ENCODE results near the gene JHY. TPM values are rescaled to one million over a fixed set of nuclear protein-coding genes. Genes with fewer than 3 reads are reported as not detected.
"Not testable (repeated sequence)": the region's sequence is repeated elsewhere in the genome, so short reads cannot be mapped to it uniquely, and the experiment has no call there.

Gene JHY
- polyA plus RNA-seq (2013, experiment 1 of 2; ENCODE audit: insufficient read length), result 3.2 TPM
- polyA plus RNA-seq (2013, experiment 2 of 2; ENCODE audit: insufficient read length), result 3.3 TPM

GRCh38 chr11:122882189-122882856 is at the start of gene JHY:
Gene JHY (plus strand): TSS chr11:122882759. CDS start chr11:122885850, 3,091 bp downstream.
- DNase-seq, result peak; percentile 22

GRCh38 chr11:122833846-122834464 is 48.6 kb upstream of the JHY start:
- no peak for DNase-seq

- DNase-seq, result no peak
These were observed 45.6 kb upstream of the JHY start for GRCh38 chr11:122836916-122837315.

DNA sequence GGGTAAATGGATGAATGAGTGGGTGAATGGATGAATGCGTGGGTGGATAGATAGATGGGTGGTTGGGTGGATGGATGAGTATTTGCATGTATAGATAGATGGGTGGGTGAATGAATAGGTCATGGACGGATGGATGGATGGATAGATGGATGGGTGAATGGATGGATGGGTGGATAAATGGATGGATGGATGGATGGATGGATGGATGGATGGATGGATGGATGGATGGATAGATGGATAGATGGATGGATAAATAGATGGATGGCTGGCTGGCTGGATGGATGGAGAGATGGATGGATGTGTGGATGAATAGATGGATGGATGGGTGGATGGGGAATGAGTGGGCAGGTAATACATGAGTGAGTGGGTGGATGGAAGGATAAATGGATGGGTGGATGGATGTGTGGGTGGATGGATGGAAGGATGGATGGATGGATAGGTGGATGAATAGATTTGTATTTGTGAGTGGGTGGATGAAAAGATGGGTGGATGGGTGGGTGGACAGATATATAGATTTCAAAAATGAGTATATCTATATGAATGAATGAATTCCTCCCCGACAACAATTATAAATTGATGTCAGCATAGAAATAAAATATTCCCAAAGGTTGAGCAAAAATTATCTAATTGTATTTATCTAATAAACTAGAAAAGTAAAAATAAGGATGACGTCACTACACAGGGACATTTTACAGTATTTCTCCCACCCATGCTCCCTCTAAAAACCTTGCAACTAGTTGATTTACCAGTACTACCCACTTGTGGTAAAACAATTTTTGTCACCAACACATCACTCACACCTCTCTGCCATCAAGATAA is 44.8 kb upstream of the JHY start:
- no peak for DNase-seq

DNA sequence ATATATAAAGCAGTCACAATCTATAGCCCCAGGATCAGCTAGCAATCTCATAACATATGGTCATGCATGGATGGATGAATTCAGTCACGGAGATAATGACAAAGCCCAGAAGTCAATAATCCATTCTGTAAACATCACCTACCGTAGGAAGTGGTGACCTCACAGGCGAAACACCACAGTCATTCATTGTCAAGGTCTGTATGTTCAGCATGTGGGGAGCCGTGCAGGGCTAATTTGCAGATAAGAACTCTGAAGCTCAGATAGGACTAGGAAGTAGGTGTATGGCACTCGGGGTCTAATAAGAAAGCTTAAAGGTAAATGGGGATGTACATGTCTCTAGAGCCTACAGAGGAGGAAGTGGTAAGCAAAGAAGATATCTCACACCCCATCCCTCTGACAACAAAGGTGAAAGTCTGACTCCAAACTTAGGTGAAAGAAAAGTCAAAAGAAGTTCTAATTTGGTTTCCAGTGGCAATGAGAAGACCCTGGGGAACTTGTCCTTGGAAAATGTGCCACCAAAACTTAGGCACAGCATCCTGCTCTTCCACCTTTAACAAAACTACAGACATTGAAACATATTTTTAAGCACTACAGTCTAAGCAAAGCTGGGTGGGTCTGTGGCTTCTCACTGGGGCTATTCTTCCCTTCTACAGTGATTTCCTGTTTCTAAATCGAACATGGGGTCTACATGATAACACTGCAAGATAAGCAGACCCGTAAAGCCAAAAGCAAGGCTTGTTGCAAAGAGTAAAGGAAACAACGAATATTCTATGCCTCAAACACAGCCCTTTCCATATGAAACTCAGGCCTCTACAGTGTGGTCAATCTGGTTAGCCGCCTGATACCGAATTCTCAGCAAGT is 39.0 kb upstream of the JHY start:
- DNase-seq, result no peak

DNA sequence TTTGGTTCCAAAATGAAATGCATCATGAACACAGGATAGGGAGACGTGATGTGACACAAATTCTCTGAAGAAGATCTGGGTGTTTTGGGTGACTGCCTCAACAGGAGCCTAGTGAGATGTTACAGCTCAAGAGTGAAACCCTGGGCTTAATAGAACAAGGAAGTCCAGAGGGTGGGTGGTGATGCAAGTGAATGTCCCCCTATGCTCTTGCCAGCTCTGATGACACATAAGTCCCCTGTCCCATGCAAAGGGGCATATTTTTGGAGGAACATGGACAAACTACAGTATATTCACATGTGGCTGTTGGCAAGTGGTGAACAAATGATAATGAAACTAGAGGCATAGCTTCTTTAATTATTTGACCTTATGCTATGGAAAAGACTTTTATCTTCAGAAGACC is 35.1 kb upstream of the JHY start:
- no peak for DNase-seq

- DNase-seq, result no peak
These were observed 34.4 kb upstream of the JHY start for GRCh38 chr11:122848186-122848585.

GRCh38 chr11:122850076-122850631 is 32.4 kb upstream of the JHY start:
- DNase-seq, result peak; percentile 65

GRCh38 chr11:122851366-122851966 is 31.1 kb upstream of the JHY start:
- no peak for DNase-seq

DNA sequence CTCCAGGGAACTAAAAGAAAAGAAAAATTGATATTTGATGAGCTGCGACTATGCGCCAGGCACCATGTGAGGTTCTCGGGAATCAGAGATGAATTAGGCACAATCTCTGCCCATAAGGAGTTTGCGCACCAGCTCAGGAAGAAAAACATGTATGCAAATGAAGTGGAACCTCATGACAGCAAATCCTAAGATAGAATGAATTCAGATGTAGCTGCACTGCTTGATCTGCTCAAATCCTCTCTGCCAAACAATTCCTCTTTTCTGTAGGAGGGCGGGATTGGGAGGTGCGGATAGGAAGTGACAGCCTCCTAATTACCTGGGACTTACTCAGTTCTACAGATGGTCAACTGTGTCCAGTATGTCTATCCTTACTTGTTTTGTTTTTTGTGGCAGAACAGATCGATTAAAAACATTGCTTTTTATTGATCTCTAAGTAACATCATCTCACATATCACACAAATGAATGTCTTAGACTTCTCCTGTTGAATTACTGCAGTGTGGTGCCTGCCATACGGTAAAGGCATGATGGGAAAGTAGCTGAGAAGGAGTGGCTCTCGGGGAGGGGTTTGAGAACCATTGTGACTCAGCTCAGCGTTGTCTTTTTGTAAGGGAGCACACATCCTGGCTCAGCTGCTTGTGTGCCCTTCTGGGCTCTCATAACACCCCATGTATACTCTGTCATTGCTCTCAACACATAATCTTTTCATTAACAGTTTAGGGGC is 30.3 kb upstream of the JHY start:
- DNase-seq, result peak; percentile 47

- DNase-seq, result no peak
These were observed 29.8 kb upstream of the JHY start for GRCh38 chr11:122852796-122853160.

GRCh38 chr11:122853261-122853660 is 29.3 kb upstream of the JHY start:
- peak; percentile 15 for DNase-seq

GRCh38 chr11:122853971-122854446 is 28.6 kb upstream of the JHY start:
- DNase-seq, result peak; percentile 86

DNA sequence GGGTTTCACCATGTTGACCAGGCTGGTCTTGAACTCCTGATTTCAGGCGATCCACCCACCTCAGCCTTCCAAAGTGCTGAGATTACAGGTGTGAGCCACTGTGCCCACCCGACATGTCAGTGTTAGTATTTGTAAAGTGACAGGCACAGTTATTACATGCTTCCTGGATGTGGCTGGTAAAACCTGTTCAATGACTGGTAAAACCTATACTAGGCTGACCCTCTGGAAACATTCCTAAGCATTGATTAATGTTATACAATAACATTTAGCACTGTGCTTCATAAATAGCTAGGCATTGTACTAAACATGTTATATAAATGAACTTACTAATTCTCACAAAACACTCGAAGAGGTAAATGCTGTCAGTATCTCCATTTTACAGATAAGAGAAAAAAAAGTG is 20.9 kb upstream of the JHY start:
- no peak for DNase-seq

GRCh38 chr11:122862091-122862490 is 20.5 kb upstream of the JHY start:
- DNase-seq, result no peak

- not testable (repeated sequence) for DNase-seq
These were observed 19.4 kb upstream of the JHY start for GRCh38 chr11:122863154-122863553.

DNA sequence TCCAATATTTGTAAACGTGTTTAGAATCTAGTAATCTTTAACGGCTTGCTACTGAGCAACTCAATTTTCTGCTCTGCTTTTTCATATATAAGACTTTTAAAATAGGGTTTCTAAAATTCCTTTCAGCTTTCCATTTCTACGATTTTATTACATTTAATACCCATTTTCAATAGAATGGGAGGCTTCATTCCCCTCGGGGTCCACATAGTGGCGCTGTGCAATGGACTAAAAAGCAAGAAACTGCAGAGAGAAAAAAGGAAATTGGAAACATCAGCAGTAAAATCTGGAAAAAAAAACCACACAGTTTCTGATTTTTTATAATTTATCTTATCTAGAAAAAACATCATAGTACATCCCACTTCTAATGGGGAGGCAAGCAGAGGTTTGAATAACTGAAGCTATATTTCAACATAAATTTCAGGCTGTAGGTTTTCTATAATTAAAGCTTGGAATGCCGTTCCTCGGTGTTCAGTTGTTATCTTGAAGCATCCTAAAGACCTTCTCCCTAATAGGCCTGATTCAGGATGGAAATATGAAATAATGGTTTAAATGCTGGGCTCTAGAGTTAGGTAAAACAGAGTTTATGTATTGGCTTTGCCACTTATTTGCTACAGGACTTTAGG is 18.7 kb upstream of the JHY start:
- DNase-seq, result peak; percentile 53

- no peak for DNase-seq
These were observed 18.0 kb upstream of the JHY start for GRCh38 chr11:122864386-122865115.

- no peak for DNase-seq
These were observed 12.9 kb upstream of the JHY start for GRCh38 chr11:122869622-122870021.

DNA sequence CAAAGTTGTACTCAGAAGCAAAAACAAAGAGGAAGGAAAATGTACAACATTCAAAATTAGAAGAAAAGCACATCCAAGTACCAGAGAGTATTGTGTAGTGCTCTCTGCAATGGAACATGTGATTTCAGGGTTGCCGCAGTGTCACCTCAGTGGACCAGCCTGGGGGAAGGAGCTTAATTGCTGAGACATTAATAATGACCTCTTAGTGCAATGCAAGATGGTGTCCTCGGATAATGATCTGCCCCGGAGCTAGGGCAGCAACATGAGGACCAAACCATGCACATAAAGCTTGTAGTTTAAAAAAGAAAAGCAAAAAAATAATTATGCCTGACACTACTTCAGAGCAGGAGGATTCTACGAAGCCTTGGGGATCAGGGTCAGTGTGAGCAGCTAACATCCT is 11.3 kb upstream of the JHY start:
- DNase-seq, result no peak
